Smooth muscle cell (in vitro differentiated cells): ENCODE data around the gene BCKDHB. TPM values are rescaled to one million over a fixed set of nuclear protein-coding genes. Genes with fewer than 3 reads are reported as not detected.
"Not testable (repeated sequence)": the region's sequence is repeated elsewhere in the genome, so short reads cannot be mapped to it uniquely, and the experiment has no call there.

Source experiments
- DNase-seq: peaks from one replicate; lab custom pipeline; 2025; ENCODE audit not compliant: unreplicated experiment; lab: John Stamatoyannopoulos, UW
- H2AFZ ChIP-seq: fragments of 200-600 bp; sonication (generic); 2 replicates; pipeline ENCODE4 v1.6.0; 2016; ENCODE audit warnings: antibody characterized with exemption, low read depth, mild to moderate bottlenecking
- H3F3A ChIP-seq: fragments of 200-600 bp; sonication (generic); 2 replicates; pipeline ENCODE4 v1.6.0; 2017; ENCODE audit warnings: antibody characterized with exemption, low read depth
- H3K27ac ChIP-seq: fragments of 200-600 bp; sonication (generic); 2 replicates; pipeline ENCODE4 v1.5.1; 2016; ENCODE audit warnings: low read depth, mild to moderate bottlenecking
- H3K27me3 ChIP-seq: fragments of 200-600 bp; sonication (generic); 2 replicates; pipeline ENCODE4 v1.6.1; 2016; ENCODE audit warnings: low read depth, mild to moderate bottlenecking
- H3K36me3 ChIP-seq: fragments of 200-600 bp; sonication (generic); 2 replicates; pipeline ENCODE4 v1.5.1; 2016; ENCODE audit warnings: low read depth
- H3K4me1 ChIP-seq: fragments of 200-600 bp; sonication (generic); 2 replicates; pipeline ENCODE4 v1.5.1; 2016; ENCODE audit warnings: low read depth
- H3K4me2 ChIP-seq: fragments of 200-600 bp; sonication (generic); 2 replicates; pipeline ENCODE4 v1.6.0; 2016; ENCODE audit warnings: mild to moderate bottlenecking
- H3K4me3 ChIP-seq: fragments of 200-600 bp; sonication (generic); 2 replicates; pipeline ENCODE4 v1.5.1; 2016; ENCODE audit warnings: mild to moderate bottlenecking
- H3K79me2 ChIP-seq: fragments of 200-600 bp; sonication (generic); 2 replicates; pipeline ENCODE4 v1.6.0; 2016; ENCODE audit warnings: low read depth, mild to moderate bottlenecking
- H3K9ac ChIP-seq: fragments of 200-600 bp; sonication (generic); 2 replicates; pipeline ENCODE4 v1.6.0; 2016; ENCODE audit warnings: low read depth
- H3K9me3 ChIP-seq: fragments of 200-600 bp; sonication (generic); replicated peaks from 2 replicates; pipeline ENCODE4 v1.5.1; 2016; ENCODE audit warnings: low read depth
- H4K20me1 ChIP-seq: fragments of 200-600 bp; sonication (generic); 2 replicates; pipeline ENCODE4 v1.6.0; 2016; ENCODE audit warnings: low read depth
- WGBS: methylation state at CpG from one replicate; pipeline ENCODE4 v1.1.7; 2016; ENCODE audit warnings: low lambda C conversion rate; 5-methylcytosine and 5-hydroxymethylcytosine counted together
- polyA plus RNA-seq: library from polyadenylated mRNA; unstranded; fragments of >200 nt; fragmentation: Nextera tagmentation; extraction: Ambion mirVana; gene quantifications from 2 replicates; pipeline ENCODE4 v1.2.1, GENCODE V29; 2016
- total RNA-seq: library from RNA; depleted of rRNA; stranded (reverse); fragments of >200 nt; gene quantifications from 2 replicates; pipeline ENCODE4 v1.2.3, GENCODE V29; 2014
- TF ChIP-seq, protein P1 (sequence below): fragments of 200-600 bp; sonication (generic); IDR thresholded peaks from 2 replicates; pipeline ENCODE4 v1.5.1; 2017; ENCODE audit warnings: borderline replicate concordance, mild to moderate bottlenecking, antibody characterized with exemption; ENCODE audit not compliant: insufficient read depth, poor library complexity, severe bottlenecking

Gene BCKDHB
- total and polyA plus RNA-seq, 2 experiments from 2014 or later: 10.2 to 19.7 TPM

DNA sequence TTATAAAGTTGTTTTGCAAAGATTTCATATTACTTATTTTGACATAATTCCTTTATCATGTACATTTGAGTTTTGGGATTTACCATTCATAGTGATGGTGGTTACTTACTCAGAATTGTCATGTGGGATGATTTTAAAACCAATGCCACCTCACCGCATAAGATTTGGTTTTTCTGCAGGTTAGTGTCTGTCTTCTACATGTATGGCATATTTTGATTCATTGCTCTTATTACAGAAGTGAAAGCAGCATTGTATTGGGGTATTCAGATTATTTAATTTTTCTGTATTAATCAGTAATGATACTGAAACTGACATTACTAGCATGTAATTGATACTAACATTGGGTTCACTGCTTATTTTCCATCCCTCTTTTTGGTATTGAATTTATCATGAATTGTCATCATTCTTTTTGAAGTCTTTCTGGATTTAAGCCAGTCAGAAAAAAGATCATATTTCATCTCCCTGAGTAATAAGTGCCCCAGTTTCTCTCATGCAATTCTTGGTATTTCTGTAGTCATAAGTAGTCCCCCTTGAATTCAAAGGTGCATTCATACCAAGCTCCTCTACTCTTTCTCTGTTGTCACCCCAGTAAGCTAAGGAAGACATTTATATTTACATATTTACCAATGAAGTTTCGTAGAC, 176.6 kb downstream of the BCKDHB start:
- DNase-seq: no peak
- Histone ChIP-seq H4K20me1 (no peaks in the 10 kb centered on the region), H3K27me3 (no peaks in the 10 kb centered on the region), H2AFZ (no peak overlapping the region), H3K4me1 (no peaks in the 10 kb centered on the region), H3K4me3 (no peak overlapping the region), H3K4me2 (no peak overlapping the region), H3F3A (no peaks in the 10 kb centered on the region), H3K9ac (no peak overlapping the region), H3K36me3 (no peaks in the 10 kb centered on the region), H3K27ac (no peak overlapping the region), H3K9me3 (no peaks in the 10 kb centered on the region), H3K79me2 (no peaks in the 10 kb centered on the region)
- 95% methylated on average over 2 of the region's 2 CpGs for WGBS
- TF ChIP-seq, protein P1, sequence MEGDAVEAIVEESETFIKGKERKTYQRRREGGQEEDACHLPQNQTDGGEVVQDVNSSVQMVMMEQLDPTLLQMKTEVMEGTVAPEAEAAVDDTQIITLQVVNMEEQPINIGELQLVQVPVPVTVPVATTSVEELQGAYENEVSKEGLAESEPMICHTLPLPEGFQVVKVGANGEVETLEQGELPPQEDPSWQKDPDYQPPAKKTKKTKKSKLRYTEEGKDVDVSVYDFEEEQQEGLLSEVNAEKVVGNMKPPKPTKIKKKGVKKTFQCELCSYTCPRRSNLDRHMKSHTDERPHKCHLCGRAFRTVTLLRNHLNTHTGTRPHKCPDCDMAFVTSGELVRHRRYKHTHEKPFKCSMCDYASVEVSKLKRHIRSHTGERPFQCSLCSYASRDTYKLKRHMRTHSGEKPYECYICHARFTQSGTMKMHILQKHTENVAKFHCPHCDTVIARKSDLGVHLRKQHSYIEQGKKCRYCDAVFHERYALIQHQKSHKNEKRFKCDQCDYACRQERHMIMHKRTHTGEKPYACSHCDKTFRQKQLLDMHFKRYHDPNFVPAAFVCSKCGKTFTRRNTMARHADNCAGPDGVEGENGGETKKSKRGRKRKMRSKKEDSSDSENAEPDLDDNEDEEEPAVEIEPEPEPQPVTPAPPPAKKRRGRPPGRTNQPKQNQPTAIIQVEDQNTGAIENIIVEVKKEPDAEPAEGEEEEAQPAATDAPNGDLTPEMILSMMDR: no peak

DNA sequence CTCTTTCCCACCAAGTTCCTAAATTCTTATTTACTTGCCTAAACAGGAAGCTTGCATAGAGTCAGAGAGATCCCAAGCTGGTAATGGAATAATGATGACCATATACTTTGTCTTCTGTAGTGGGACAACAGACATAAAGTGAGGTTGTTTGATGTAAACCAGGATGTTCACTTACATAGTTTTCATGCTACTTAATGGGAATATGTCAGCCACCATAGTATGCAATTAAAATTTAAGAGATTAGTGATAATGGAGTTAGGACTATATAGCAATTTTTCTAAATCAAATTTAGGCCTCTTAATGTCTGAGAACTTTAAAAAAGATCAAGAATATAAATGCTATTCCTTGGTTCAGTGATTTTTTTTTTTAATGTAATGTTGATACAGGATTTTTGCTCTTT, 180.6 kb downstream of the BCKDHB start:
- H2AFZ ChIP-seq: no peak overlapping the region
- H3K36me3 ChIP-seq: no peaks in the 10 kb centered on the region
- no peaks in the 10 kb centered on the region for H3K27me3 ChIP-seq
- no peaks in the 10 kb centered on the region for H3K9me3 ChIP-seq
- no peaks in the 10 kb centered on the region for H3K4me1 ChIP-seq
- no peak overlapping the region for H3K27ac ChIP-seq
- no peak for DNase-seq
- TF ChIP-seq, protein P1: no peak
- H3K4me2 ChIP-seq: no peak overlapping the region
- no peak overlapping the region for H3K4me3 ChIP-seq
- no peaks in the 10 kb centered on the region for H4K20me1 ChIP-seq
- H3K9ac ChIP-seq: no peak overlapping the region
- H3K79me2 ChIP-seq: no peaks in the 10 kb centered on the region
- H3F3A ChIP-seq: no peaks in the 10 kb centered on the region

DNA sequence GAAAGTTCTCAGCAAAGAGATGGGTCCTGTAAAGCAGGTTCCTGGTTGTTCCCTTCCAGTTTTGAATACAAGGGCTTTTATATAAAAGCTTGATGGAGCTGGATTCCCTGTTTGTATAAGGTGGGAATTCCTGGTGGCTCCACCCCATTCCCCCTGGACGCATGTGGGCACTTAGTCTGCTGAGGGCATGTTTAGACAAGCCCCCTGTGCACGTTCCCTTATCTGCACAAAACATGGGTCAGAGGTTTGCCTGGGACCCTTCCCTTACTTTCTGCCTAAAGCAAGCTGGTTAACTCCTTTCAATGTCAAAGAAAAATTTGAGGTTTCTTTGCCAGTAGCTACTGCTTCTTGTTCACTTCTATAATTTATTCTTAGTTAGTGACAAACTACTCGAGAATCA, 181.1 kb downstream of the BCKDHB start:
- H3K27me3 ChIP-seq: no peaks in the 10 kb centered on the region
- DNase-seq: no peak
- no peak overlapping the region for H3K4me3 ChIP-seq
- no peak overlapping the region for H3K9ac ChIP-seq
- 71% methylated on average over 3 of the region's 3 CpGs for WGBS
- no peaks in the 10 kb centered on the region for H3K9me3 ChIP-seq
- H3K27ac ChIP-seq: no peak overlapping the region
- H4K20me1 ChIP-seq: no peaks in the 10 kb centered on the region
- H3K4me2 ChIP-seq: no peak overlapping the region
- TF ChIP-seq, protein P1: no peak
- no peaks in the 10 kb centered on the region for H3K4me1 ChIP-seq
- no peak overlapping the region for H2AFZ ChIP-seq
- H3K79me2 ChIP-seq: no peaks in the 10 kb centered on the region
- no peaks in the 10 kb centered on the region for H3K36me3 ChIP-seq
- H3F3A ChIP-seq: no peaks in the 10 kb centered on the region

DNA sequence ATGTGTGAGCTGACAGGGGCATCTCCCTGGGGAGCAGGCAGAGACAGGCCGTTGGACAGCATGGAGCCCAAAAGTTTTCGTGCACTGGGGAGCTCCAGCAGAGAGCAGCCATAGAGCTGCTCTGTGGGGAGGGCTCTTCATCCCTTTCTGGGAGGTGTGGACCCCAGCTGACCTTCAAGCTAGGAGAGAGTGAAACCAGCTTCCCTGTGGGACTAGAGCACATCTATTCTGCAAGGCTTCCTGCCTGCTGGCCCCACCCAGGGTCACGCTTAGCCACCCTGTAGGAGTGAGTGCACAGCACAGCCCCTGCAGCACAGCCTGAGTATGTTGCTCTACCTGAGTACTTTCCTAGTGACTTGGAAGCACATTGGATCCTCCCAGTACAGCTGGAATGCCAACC, 183.3 kb downstream of the BCKDHB start:
- no peak overlapping the region for H3K4me3 ChIP-seq
- no peaks in the 10 kb centered on the region for H4K20me1 ChIP-seq
- DNase-seq: no peak
- no peak overlapping the region for H3K27ac ChIP-seq
- no peaks in the 10 kb centered on the region for H3F3A ChIP-seq
- 58% methylated on average over 3 of the region's 3 CpGs for WGBS
- H3K4me1 ChIP-seq: no peaks in the 10 kb centered on the region
- no peaks in the 10 kb centered on the region for H3K79me2 ChIP-seq
- H3K4me2 ChIP-seq: no peak overlapping the region
- TF ChIP-seq, protein P1: no peak
- no peaks in the 10 kb centered on the region for H3K9me3 ChIP-seq
- H3K27me3 ChIP-seq: no peaks in the 10 kb centered on the region
- no peak overlapping the region for H3K9ac ChIP-seq
- H2AFZ ChIP-seq: no peak overlapping the region
- H3K36me3 ChIP-seq: no peaks in the 10 kb centered on the region

DNA sequence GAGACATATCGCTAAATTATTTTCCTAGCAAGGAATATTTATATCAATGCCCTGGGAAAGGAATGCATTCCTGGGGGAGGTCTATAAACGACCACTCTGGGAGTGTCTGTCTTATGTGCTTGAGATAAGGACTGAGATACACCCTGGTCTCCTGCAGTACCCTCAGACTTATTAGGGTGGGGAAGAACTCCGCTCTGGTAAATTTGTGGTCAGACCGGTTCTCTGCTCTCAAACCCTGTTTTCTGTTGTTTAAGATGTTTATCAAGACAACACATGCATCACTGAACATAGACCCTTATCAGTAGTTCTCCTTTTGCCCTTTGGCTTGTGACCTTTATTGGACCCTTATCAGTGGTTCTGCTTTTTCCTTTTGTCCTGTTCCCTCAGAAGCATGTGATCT, 188.1 kb downstream of the BCKDHB start:
- H3K4me3 ChIP-seq, H2AFZ ChIP-seq, H3K4me1 ChIP-seq, H3F3A ChIP-seq, H3K9ac ChIP-seq, H3K27me3 ChIP-seq, H3K9me3 ChIP-seq, H3K79me2 ChIP-seq, H3K27ac ChIP-seq, H3K36me3 ChIP-seq, H4K20me1 ChIP-seq, H3K4me2 ChIP-seq, DNase-seq: not testable (repeated sequence)
- 96% methylated on average over 4 of the region's 4 CpGs for WGBS
